H9 (cell line): ENCODE results near the gene EBLN2. TPM values are rescaled to one million over a fixed set of nuclear protein-coding genes. Genes with fewer than 3 reads are reported as not detected.

Experiments
- DNase-seq: peaks from one replicate; pipeline ENCODE4 v3.0.0-alpha.2; 2017
- H2AFZ ChIP-seq: one replicate; pipeline ENCODE4 v1.6.1; 2013; ENCODE audit warnings: mild to moderate bottlenecking, low read length, control low read depth, moderate library complexity
- H2AK5ac ChIP-seq: 2 replicates; pipeline ENCODE4 v1.6.1; 2013; ENCODE audit warnings: low read length, control low read depth, mixed read lengths; ENCODE audit not compliant: insufficient read length
- H2BK120ac ChIP-seq: one replicate; pipeline ENCODE4 v1.6.1; 2013; ENCODE audit warnings: low read depth, mild to moderate bottlenecking, low read length, control low read depth, inconsistent platforms; ENCODE audit not compliant: poor library complexity, severe bottlenecking
- H2BK12ac ChIP-seq: 2 replicates; pipeline ENCODE4 v1.6.1; 2013; ENCODE audit warnings: low read length, control low read depth, mixed read lengths, low read depth; ENCODE audit not compliant: insufficient read length
- H2BK15ac ChIP-seq: 2 replicates; pipeline ENCODE4 v1.6.1; 2013; ENCODE audit warnings: low read depth, low read length, control low read depth
- H2BK20ac ChIP-seq: one replicate; pipeline ENCODE4 v1.6.1; 2013; ENCODE audit warnings: low read depth, mild to moderate bottlenecking, low read length, control low read depth, inconsistent platforms; ENCODE audit not compliant: poor library complexity, severe bottlenecking
- H2BK5ac ChIP-seq: 2 replicates; pipeline ENCODE4 v1.6.1; 2013; ENCODE audit warnings: low read length, control low read depth, mixed read lengths; ENCODE audit not compliant: insufficient read length
- H3K14ac ChIP-seq: 2 replicates; pipeline ENCODE4 v1.6.1; 2013; ENCODE audit warnings: low read length, control low read depth; ENCODE audit not compliant: insufficient read depth
- H3K18ac ChIP-seq: 2 replicates; pipeline ENCODE4 v1.6.1; 2013; ENCODE audit warnings: low read depth, mild to moderate bottlenecking, mixed read lengths, low read length, control low read depth; ENCODE audit not compliant: insufficient read length
- H3K23ac ChIP-seq: 2 replicates; pipeline ENCODE4 v1.6.1; 2013; ENCODE audit warnings: low read length, control low read depth, mixed read lengths, low read depth; ENCODE audit not compliant: insufficient read length
- H3K23me2 ChIP-seq: 2 replicates; pipeline ENCODE4 v1.6.1; 2013; ENCODE audit warnings: low read depth, mild to moderate bottlenecking, mixed read lengths, low read length, control low read depth; ENCODE audit not compliant: insufficient read length, poor library complexity, severe bottlenecking
- H3K27ac ChIP-seq: 2 replicates; pipeline ENCODE4 v1.5.1; 2013; ENCODE audit warnings: low read length, control low read depth, mixed read lengths, low read depth; ENCODE audit not compliant: insufficient read length
- H3K27me3 ChIP-seq: 2 replicates; pipeline ENCODE4 v1.6.1; 2013; ENCODE audit warnings: low read length, control low read depth, inconsistent platforms; ENCODE audit not compliant: insufficient read depth
- H3K4ac ChIP-seq: 2 replicates; pipeline ENCODE4 v1.6.1; 2013; ENCODE audit warnings: low read depth, mild to moderate bottlenecking, control low read depth, inconsistent platforms, low read length, moderate library complexity
- H3K4me1 ChIP-seq: 2 replicates; pipeline ENCODE4 v1.6.1; 2013; ENCODE audit warnings: low read length, control low read depth, inconsistent platforms; ENCODE audit not compliant: insufficient read depth
- H3K4me2 ChIP-seq: 2 replicates; pipeline ENCODE4 v1.6.1; 2013; ENCODE audit warnings: low read length, control low read depth, mixed read lengths; ENCODE audit not compliant: insufficient read length, insufficient read depth
- H3K56ac ChIP-seq: 2 replicates; pipeline ENCODE4 v1.6.1; 2013; ENCODE audit warnings: low read depth, mild to moderate bottlenecking, mixed read lengths, low read length, control low read depth; ENCODE audit not compliant: insufficient read length
- H3K79me1 ChIP-seq: 2 replicates; pipeline ENCODE4 v1.6.1; 2013; ENCODE audit warnings: low read depth, mild to moderate bottlenecking, moderate library complexity, low read length, control low read depth, inconsistent platforms; ENCODE audit not compliant: insufficient read depth, poor library complexity, severe bottlenecking
- H3K79me2 ChIP-seq: 2 replicates; pipeline ENCODE4 v1.6.1; 2013; ENCODE audit warnings: low read length, control low read depth, inconsistent platforms; ENCODE audit not compliant: insufficient read depth
- H3K9ac ChIP-seq: 2 replicates; pipeline ENCODE4 v1.6.1; 2013; ENCODE audit warnings: low read length, control low read depth, mixed read lengths; ENCODE audit not compliant: insufficient read length; ENCODE audit errors: extremely low read depth
- H3K9me3 ChIP-seq: one replicate; pipeline ENCODE4 v1.6.1; 2013; ENCODE audit warnings: low read depth, low read length, inconsistent platforms; ENCODE audit not compliant: control insufficient read depth
- H3T11ph ChIP-seq: one replicate; pipeline ENCODE4 v1.6.1; 2013; ENCODE audit warnings: mild to moderate bottlenecking, low read length, control low read depth, inconsistent platforms
- H4K20me1 ChIP-seq: one replicate; pipeline ENCODE4 v1.6.1; 2013; ENCODE audit not compliant: control insufficient read depth, insufficient read length, insufficient read depth
- H4K5ac ChIP-seq: 2 replicates; pipeline ENCODE4 v1.6.1; 2013; ENCODE audit warnings: low read depth, mild to moderate bottlenecking, mixed read lengths, low read length, control low read depth; ENCODE audit not compliant: insufficient read length
- H4K8ac ChIP-seq: replicated peaks from 2 replicates; pipeline ENCODE4 v1.6.1; 2013; ENCODE audit warnings: low read length, control low read depth, mixed read lengths, low read depth; ENCODE audit not compliant: insufficient read length
- H4K91ac ChIP-seq: 2 replicates; pipeline ENCODE4 v1.6.1; 2013; ENCODE audit warnings: low read depth, mild to moderate bottlenecking, moderate library complexity, mixed read lengths, low read length, control low read depth; ENCODE audit not compliant: insufficient read length
- H3K27ac Mint-ChIP-seq, 3 experiments: 2 replicates in 2 of 3; 3 replicates in 1 of 3; pipeline ENCODE4 v1.8.0; 2020 to 2021; ENCODE audit warnings: mixed read lengths in 3 of 3, mild to moderate bottlenecking in 1 of 3, moderate library complexity in 1 of 3
- H3K27me3 Mint-ChIP-seq: 2 replicates; pipeline ENCODE4 v1.8.0; 2021; ENCODE audit warnings: low read depth, mild to moderate bottlenecking, moderate library complexity, mixed read lengths
- H3K36me3 Mint-ChIP-seq, 3 experiments: 2 replicates in 2 of 3; 3 replicates in 1 of 3; pipeline ENCODE4 v1.8.0; 2020 to 2021; ENCODE audit warnings: low read depth in 3 of 3, mixed read lengths in 3 of 3; ENCODE audit not compliant: insufficient read depth in 1 of 3
- H3K4me1 Mint-ChIP-seq, 2 experiments: 2 replicates each; pipeline ENCODE4 v1.8.0; 2020; ENCODE audit warnings: mixed read lengths in 2 of 2
- H3K4me3 Mint-ChIP-seq, 2 experiments: 2 replicates in 1 of 2; 3 replicates in 1 of 2; pipeline ENCODE4 v1.8.0; 2020 to 2021; ENCODE audit warnings: mild to moderate bottlenecking in 2 of 2, mixed read lengths in 2 of 2, moderate library complexity in 1 of 2
- H3K9me3 Mint-ChIP-seq, 2 experiments: 2 replicates in 1 of 2; 3 replicates in 1 of 2; pipeline ENCODE4 v1.8.0; 2020; ENCODE audit warnings: mild to moderate bottlenecking in 2 of 2, mixed read lengths in 2 of 2, moderate library complexity in 1 of 2
- WGBS: extraction: QIAGEN DNeasy Blood & Tissue Kit; methylation state at CpG from one replicate; pipeline ENCODE4 v1.1.7; 2013; ENCODE audit warnings: missing lambda C conversion rate, low lambda C conversion rate, mixed read lengths; ENCODE audit not compliant: insufficient read length; ENCODE audit errors: extremely low coverage; 5-methylcytosine and 5-hydroxymethylcytosine counted together
- total RNA-seq: library from RNA; stranded (reverse); gene quantifications from 2 replicates; pipeline ENCODE4 v1.2.1, GENCODE V29; 2021
- TF ChIP-seq, protein P1 (sequence below): fragments of 200-600 bp; sonication (generic); conservative IDR thresholded peaks from 3 replicates; pipeline ENCODE4 v1.8.0; 2021; ENCODE audit warnings: antibody characterized with exemption, mild to moderate bottlenecking

Gene EBLN2
- total RNA-seq, 1 experiment from 2014 or later: 6.1 TPM

DNA sequence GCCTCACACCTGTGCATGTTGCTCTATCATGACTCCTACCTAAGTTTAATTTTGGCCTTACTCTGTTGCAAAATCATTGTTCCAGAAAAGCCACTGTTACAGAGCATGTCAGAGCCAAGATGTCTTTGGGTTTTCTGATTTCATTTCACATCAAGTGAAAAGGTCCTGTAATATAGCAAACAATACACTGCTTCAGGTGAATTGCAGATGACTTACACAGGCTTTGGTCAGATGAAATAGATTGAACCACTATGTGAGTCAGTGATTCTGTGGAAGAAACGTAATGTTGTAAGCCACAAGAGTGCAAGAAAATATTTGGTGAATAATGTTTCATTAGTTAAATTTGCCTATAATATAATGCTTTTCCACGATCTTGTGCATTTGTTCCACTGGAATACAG, 22.7 kb downstream of the EBLN2 start:
- H3K4me1 Mint-ChIP-seq: no peaks in the 10 kb centered on the region; a peak in 1 of 4 replicates
- Histone ChIP-seq H3K4ac (no peak overlapping the region), H2BK5ac (no peak overlapping the region), H4K91ac (no peak overlapping the region), H3K23ac (no peak overlapping the region), H2AFZ (no peak overlapping the region), H3K4me2 (no peak overlapping the region), H3K4me1 (no peaks in the 10 kb centered on the region), H3K27me3 (no peaks in the 10 kb centered on the region), H4K5ac (no peak overlapping the region), H2BK15ac (no peak overlapping the region), H4K20me1 (no peaks in the 10 kb centered on the region), H3K56ac (no peak overlapping the region), H2BK20ac (no peak overlapping the region), H3K23me2 (no peaks in the 10 kb centered on the region), H2BK12ac (no peak overlapping the region), H3K9me3 (no peaks in the 10 kb centered on the region), H3K14ac (no peak overlapping the region), H3K79me1 (no peaks in the 10 kb centered on the region), H4K8ac (no peak overlapping the region), H3K9ac (no peak overlapping the region), H2AK5ac (no peak overlapping the region), H2BK120ac (no peak overlapping the region), H3K79me2 (no peaks in the 10 kb centered on the region), H3T11ph (no peak overlapping the region), H3K18ac (no peak overlapping the region), H3K27ac (no peak overlapping the region)
- no peak for DNase-seq
- no peaks in the 10 kb centered on the region for H3K36me3 Mint-ChIP-seq
- H3K4me3 Mint-ChIP-seq: no peak overlapping the region
- no peaks in the 10 kb centered on the region for H3K9me3 Mint-ChIP-seq
- WGBS: no CpG with 5 or more reads among the region's 2 CpGs
- H3K27me3 Mint-ChIP-seq: no peaks in the 10 kb centered on the region
- TF ChIP-seq, protein P1, sequence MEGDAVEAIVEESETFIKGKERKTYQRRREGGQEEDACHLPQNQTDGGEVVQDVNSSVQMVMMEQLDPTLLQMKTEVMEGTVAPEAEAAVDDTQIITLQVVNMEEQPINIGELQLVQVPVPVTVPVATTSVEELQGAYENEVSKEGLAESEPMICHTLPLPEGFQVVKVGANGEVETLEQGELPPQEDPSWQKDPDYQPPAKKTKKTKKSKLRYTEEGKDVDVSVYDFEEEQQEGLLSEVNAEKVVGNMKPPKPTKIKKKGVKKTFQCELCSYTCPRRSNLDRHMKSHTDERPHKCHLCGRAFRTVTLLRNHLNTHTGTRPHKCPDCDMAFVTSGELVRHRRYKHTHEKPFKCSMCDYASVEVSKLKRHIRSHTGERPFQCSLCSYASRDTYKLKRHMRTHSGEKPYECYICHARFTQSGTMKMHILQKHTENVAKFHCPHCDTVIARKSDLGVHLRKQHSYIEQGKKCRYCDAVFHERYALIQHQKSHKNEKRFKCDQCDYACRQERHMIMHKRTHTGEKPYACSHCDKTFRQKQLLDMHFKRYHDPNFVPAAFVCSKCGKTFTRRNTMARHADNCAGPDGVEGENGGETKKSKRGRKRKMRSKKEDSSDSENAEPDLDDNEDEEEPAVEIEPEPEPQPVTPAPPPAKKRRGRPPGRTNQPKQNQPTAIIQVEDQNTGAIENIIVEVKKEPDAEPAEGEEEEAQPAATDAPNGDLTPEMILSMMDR: no peak
- no peak overlapping the region for H3K27ac Mint-ChIP-seq
